ENCODE results near the gene TLL1. TPM values are rescaled to one million over a fixed set of nuclear protein-coding genes. Genes with fewer than 3 reads are reported as not detected.

Gene TLL1
- total RNA-seq, 1 experiment from 2014 or later = 0.63 TPM

- TF ChIP-seq AFF4 (CRISPR knock-in tag; IDR thresholded peaks at IDR 0.05; ENCODE audit: borderline replicate concordance) (no peak), TP53 (CRISPR knock-in tag; IDR thresholded peaks at IDR 0.05) (no peak), FOXK1 (CRISPR knock-in tag; IDR thresholded peaks at IDR 0.05) (no peak)
Observed at GRCh38 chr4:166140951-166141350, 267.9 kb downstream of the TLL1 start (continued).

- CTCF ChIA-PET = no interaction called here
- Mint-ChIP-seq H3K27me3 (ENCODE audit: low read depth) (no peaks in the 10 kb centered on the region), H3K36me3 (no peaks in the 10 kb centered on the region), H3K4me3 (no peak overlapping the region), H3K9me3 (no peaks in the 10 kb centered on the region), H3K27ac (no peak overlapping the region), H3K4me1 (no peaks in the 10 kb centered on the region)
- POLR2A ChIA-PET = no interaction called here
- DNase-seq (ENCODE audit: low spot score) = no peak
- no peak for ATAC-seq
- TF ChIP-seq ZNF425 (CRISPR knock-in tag; conservative IDR thresholded peaks at IDR 0.05) = no peak
- TF ChIP-seq ZNF263 (CRISPR knock-in tag; IDR thresholded peaks at IDR 0.05; ENCODE audit: low read depth) = no peak
- TF ChIP-seq ZNF532 (CRISPR knock-in tag; IDR thresholded peaks at IDR 0.05; ENCODE audit: borderline replicate concordance) = no peak
- no peak for TF ChIP-seq ARID4B (CRISPR knock-in tag; IDR thresholded peaks at IDR 0.05; ENCODE audit: borderline replicate concordance)
- no peak for TF ChIP-seq RORB (CRISPR knock-in tag; IDR thresholded peaks at IDR 0.05)
- TF ChIP-seq ATF2 (CRISPR knock-in tag; IDR thresholded peaks at IDR 0.05; ENCODE audit: borderline replicate concordance, low read depth) = no peak
- no peak for TF ChIP-seq ZNF138 (CRISPR knock-in tag; conservative IDR thresholded peaks at IDR 0.05)
- no peak for TF ChIP-seq E2F5 (CRISPR knock-in tag; IDR thresholded peaks at IDR 0.05)
- TF ChIP-seq ESRRA (CRISPR knock-in tag; IDR thresholded peaks at IDR 0.05; ENCODE audit: borderline replicate concordance) = no peak
- TF ChIP-seq PRRX2 (CRISPR knock-in tag; IDR thresholded peaks at IDR 0.05) = no peak
- TF ChIP-seq KAT7 (CRISPR knock-in tag; IDR thresholded peaks at IDR 0.05; ENCODE audit: borderline replicate concordance) = no peak
- TF ChIP-seq IRF2 (CRISPR knock-in tag; IDR thresholded peaks at IDR 0.05; ENCODE audit: borderline replicate concordance, low read depth) = no peak
- TF ChIP-seq TEAD4 (CRISPR knock-in tag; IDR thresholded peaks at IDR 0.05) = no peak
- TF ChIP-seq JAZF1 (CRISPR knock-in tag; IDR thresholded peaks at IDR 0.05) = no peak
- TF ChIP-seq SP1 (CRISPR knock-in tag; conservative IDR thresholded peaks at IDR 0.05) = no peak
Observed at GRCh38 chr4:166143227-166143626, 270.2 kb downstream of the TLL1 start.

Measured in WTC11 (cell line).